B cell (primary cell): ENCODE measurements around the gene WSB2. TPM values are rescaled to one million over a fixed set of nuclear protein-coding genes. Genes with fewer than 3 reads are reported as not detected.

ENCODE experiments used
- ATAC-seq: fragments of 200-7000 bp; cut with Tn5 transposase; one replicate; pipeline ENCODE4 v1.10.0; 2021; ENCODE audit warnings: low read depth, mild to moderate bottlenecking, moderate number of reproducible peaks, moderate library complexity
- CTCF ChIA-PET: fragments of 350-600 bp; sonication (Branson Sonifier 250); formaldehyde crosslinking; loops from one replicate; lab custom pipeline; 2021; ENCODE audit warnings: antibody characterized with exemption, inconsistent platforms; lab: Charles Lee
- POLR2A ChIA-PET: fragments of 350-600 bp; sonication (Branson Sonifier 250); formaldehyde crosslinking; loops from one replicate; lab custom pipeline; 2021; ENCODE audit warnings: antibody characterized with exemption; lab: Charles Lee
- DNase-seq: peaks from one replicate; pipeline ENCODE4 v3.0.0; 2013
- H2AFZ ChIP-seq: 2 replicates; pipeline ENCODE4 v1.6.1; 2012; ENCODE audit warnings: mild to moderate bottlenecking, low read depth, low read length; ENCODE audit not compliant: insufficient read depth, poor library complexity, severe bottlenecking
- H3K27ac ChIP-seq, 2 donors: 1 replicate in 1 of 2; 2 replicates in 1 of 2; pipeline ENCODE4 v1.5.1; 2012 to 2013; ENCODE audit warnings: low read length in 2 of 2, mild to moderate bottlenecking in 2 of 2, moderate library complexity in 1 of 2
- H3K27me3 ChIP-seq, 4 experiments: fragments of 200-600 bp in 1 of 4; sonication (generic) in 1 of 4; replicated peaks in 1 of 4; 1 replicate in 2 of 4; 2 replicates in 2 of 4; pipeline versions ENCODE4 v1.6.1 to v1.7.0; 2013 to 2016; ENCODE audit warnings: low read length in 3 of 4, mild to moderate bottlenecking in 2 of 4, mixed read lengths in 1 of 4, moderate library complexity in 1 of 4; ENCODE audit not compliant: insufficient read depth in 4 of 4, control insufficient read depth in 3 of 4; ENCODE audit errors: control extremely low read depth in 1 of 4
- H3K36me3 ChIP-seq, 2 experiments: replicated peaks in 1 of 2; 1 replicate in 1 of 2; 2 replicates in 1 of 2; pipeline versions ENCODE4 v1.6.1 to v1.7.1; 2013; ENCODE audit warnings: low read length in 1 of 2; ENCODE audit not compliant: insufficient read depth in 2 of 2, control insufficient read depth in 1 of 2; ENCODE audit errors: control extremely low read depth in 1 of 2, extremely low read depth in 1 of 2
- H3K4me1 ChIP-seq, 2 donors: fragments of 200-600 bp in 1 of 2; sonication (generic) in 1 of 2; 1 replicate in 1 of 2; 2 replicates in 1 of 2; pipeline versions ENCODE4 v1.5.1 to v1.6.1; 2013 to 2017; ENCODE audit warnings: low read length in 2 of 2; ENCODE audit not compliant: control insufficient read depth in 2 of 2, insufficient read depth in 2 of 2
- H3K4me2 ChIP-seq: replicated peaks from 2 replicates; pipeline ENCODE3; 2012; ENCODE audit warnings: mild to moderate bottlenecking, low read depth, low read length; ENCODE audit not compliant: poor library complexity, severe bottlenecking
- H3K4me3 ChIP-seq, 5 experiments: fragments of 200-600 bp in 1 of 5; sonication (generic) in 1 of 5; 1 replicate in 3 of 5; 2 replicates in 2 of 5; pipeline versions ENCODE4 v1.5.1 to v1.7.0; 2011 to 2016; ENCODE audit warnings: low read length in 4 of 5, mild to moderate bottlenecking in 4 of 5, low read depth in 2 of 5, control low read depth in 1 of 5, moderate library complexity in 1 of 5; ENCODE audit not compliant: insufficient read depth in 1 of 5; ENCODE audit errors: control extremely low read depth in 1 of 5, extremely low read depth in 1 of 5
- H3K79me2 ChIP-seq: fragments of 200-600 bp; sonication (generic); one replicate; pipeline ENCODE4 v1.6.0; 2016; ENCODE audit warnings: low read length; ENCODE audit not compliant: control insufficient read depth, insufficient read depth
- H3K9ac ChIP-seq: fragments of 200-600 bp; sonication (generic); 2 replicates; pipeline ENCODE4 v1.6.1; 2017; ENCODE audit warnings: mild to moderate bottlenecking, low read length, moderate library complexity
- H3K9me3 ChIP-seq, 3 donors: one replicate each; pipeline versions ENCODE4 v1.6.1 to v1.7.1; 2013; ENCODE audit warnings: low read length in 2 of 3; ENCODE audit not compliant: control insufficient read depth in 2 of 3, insufficient read depth in 1 of 3; ENCODE audit errors: control extremely low read depth in 1 of 3
- H4K20me1 ChIP-seq: 2 replicates; pipeline ENCODE4 v1.6.0; 2012; ENCODE audit warnings: mild to moderate bottlenecking, low read length; ENCODE audit not compliant: insufficient read depth, control insufficient read depth, poor library complexity, severe bottlenecking
- H3K27ac Mint-ChIP-seq: one replicate; pipeline ENCODE4 v1.8.0; 2021; ENCODE audit warnings: mixed read lengths
- H3K27me3 Mint-ChIP-seq: one replicate; pipeline ENCODE4 v1.8.0; 2021; ENCODE audit warnings: mixed read lengths
- H3K4me1 Mint-ChIP-seq: one replicate; pipeline ENCODE4 v1.8.0; 2021; ENCODE audit warnings: mixed read lengths
- H3K4me3 Mint-ChIP-seq: one replicate; pipeline ENCODE4 v1.8.0; 2021; ENCODE audit warnings: mixed read lengths
- H3K9me3 Mint-ChIP-seq: one replicate; pipeline ENCODE4 v1.8.0; 2022; ENCODE audit warnings: mixed read lengths; ENCODE audit not compliant: insufficient read depth
- CTCF ChIP-seq: fragments of 200-600 bp; IDR thresholded peaks from one replicate; pipeline ENCODE4 v1.8.0; 2022; ENCODE audit warnings: antibody characterized with exemption, mild to moderate bottlenecking
- EZH2 ChIP-seq: IDR thresholded peaks from 2 replicates; pipeline ENCODE4 v1.6.1; 2012; ENCODE audit warnings: borderline replicate concordance, low read depth, mild to moderate bottlenecking, moderate library complexity, low read length; ENCODE audit not compliant: insufficient read depth, poor library complexity, severe bottlenecking
- WGBS: methylation state at CpG from one replicate; pipeline ENCODE4 v1.1.5; 2013; ENCODE audit warnings: missing lambda C conversion rate; ENCODE audit not compliant: insufficient coverage; 5-methylcytosine and 5-hydroxymethylcytosine counted together
- intact Hi-C: fragments of 100-400 bp; cut with micrococcal nuclease; formaldehyde crosslinking; loops from one replicate; pipeline ENCODE4 v1.10.0; 2022
- polyA plus RNA-seq: library from polyadenylated mRNA; depleted of rRNA; stranded (reverse); fragments of >200 nt; gene quantifications from 2 replicates; pipeline ENCODE4 v1.2.3, GENCODE V29; 2012
- total RNA-seq, 2 donors: library from RNA; stranded (reverse); fragments of 120-200 nt in 1 of 2; gene quantifications; 1 replicate in 1 of 2; 2 replicates in 1 of 2; pipeline versions ENCODE4 v1.2.3 to v1.2.4, GENCODE V29; 2013 to 2022

WSB2 gene
- total and polyA plus RNA-seq, 2 donors (not counting 1 experiment from before 2014, with no cell fraction given), result 12.3 to 21.4 TPM

DNA sequence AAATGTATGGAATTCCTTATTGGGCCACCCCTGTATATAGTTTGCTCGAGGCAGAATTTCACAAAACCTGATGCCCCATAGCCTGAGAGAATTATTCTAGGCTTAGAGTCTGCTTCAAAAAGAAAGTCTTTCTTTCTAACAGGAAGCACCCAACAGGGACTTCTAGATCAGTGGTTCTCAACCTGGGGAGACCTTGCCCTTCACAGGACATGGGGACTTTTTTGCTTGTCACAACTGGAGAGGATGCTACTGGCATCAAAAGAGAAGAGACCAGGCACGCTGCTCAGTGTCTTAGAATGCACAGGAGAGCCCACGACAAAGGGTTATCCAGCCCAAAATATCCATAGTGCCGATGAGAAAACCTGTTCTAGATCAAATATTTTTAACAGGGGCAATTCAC is 18.9 kb downstream of the WSB2 start:
- CTCF ChIA-PET, result no interaction called here
- DNase-seq, result no peak
- Mint-ChIP-seq H3K27ac (no peak overlapping the region), H3K4me1 (no peaks in the 10 kb centered on the region), H3K9me3 (no peaks in the 10 kb centered on the region), H3K4me3 (no peak overlapping the region), H3K27me3 (no peaks in the 10 kb centered on the region)
- H3K36me3 ChIP-seq, result peaks cover 0 to 28% of the 10 kb centered on the region in 2 experiments
- H3K79me2 ChIP-seq, result no peaks in the 10 kb centered on the region
- H3K27me3 ChIP-seq, result no peaks in the 10 kb centered on the region
- no peaks in the 10 kb centered on the region for H3K9me3 ChIP-seq
- no peak overlapping the region for H3K9ac ChIP-seq
- H3K4me2 ChIP-seq, result no peak overlapping the region
- WGBS, result 90% methylated on average over 3 of the region's 4 CpGs
- no peak overlapping the region for H3K4me3 ChIP-seq
- no peaks in the 10 kb centered on the region for H3K4me1 ChIP-seq
- TF ChIP-seq CTCF (no peak), EZH2 (no peak)
- intact Hi-C loops, result no loop called here
- no peak overlapping the region for H2AFZ ChIP-seq
- ATAC-seq, result no peak
- no peaks in the 10 kb centered on the region for H4K20me1 ChIP-seq
- POLR2A ChIA-PET, result no interaction called here
- H3K27ac ChIP-seq, result no peak overlapping the region

DNA sequence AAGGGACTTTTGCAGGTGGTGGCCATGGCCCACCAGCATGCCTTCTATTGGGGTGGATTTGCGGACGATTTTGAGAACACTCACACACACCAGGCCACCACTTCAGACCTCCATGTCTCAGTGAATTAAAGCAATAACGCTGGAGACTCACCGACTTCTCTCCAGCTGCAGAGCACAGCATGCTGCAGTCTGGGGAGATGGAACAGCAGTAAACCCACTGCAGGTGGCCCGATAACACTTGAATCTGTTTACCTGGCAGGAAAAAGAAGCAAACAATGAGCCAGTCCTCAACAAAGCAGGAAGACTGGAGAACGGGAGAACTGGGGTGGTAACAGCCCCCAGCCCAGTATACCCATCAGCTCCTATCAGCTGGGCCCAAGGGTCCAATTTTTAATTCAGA is 22.8 kb downstream of the WSB2 start:
- Histone ChIP-seq H3K4me3 (no peak overlapping the region), H3K4me2 (no peak overlapping the region), H3K9me3 (no peaks in the 10 kb centered on the region), H4K20me1 (no peaks in the 10 kb centered on the region), H3K9ac (no peak overlapping the region), H2AFZ (no peak overlapping the region), H3K79me2 (no peaks in the 10 kb centered on the region), H3K27ac (no peak overlapping the region), H3K27me3 (no peaks in the 10 kb centered on the region), H3K36me3 (peaks cover 0 to 58% of the 10 kb centered on the region in 2 experiments), H3K4me1 (peaks cover 8 to 10% of the 10 kb centered on the region in 2 donors)
- intact Hi-C loops, result loop anchor here (10.0 kb wide), 1 partner anchor 163 kb away; no protein-coding TSS in a partner anchor
- Mint-ChIP-seq H3K4me1 (peaks cover 15% of the 10 kb centered on the region), H3K27me3 (no peaks in the 10 kb centered on the region), H3K9me3 (no peaks in the 10 kb centered on the region), H3K27ac (no peak overlapping the region), H3K4me3 (no peak overlapping the region)
- POLR2A ChIA-PET, result no interaction called here
- CTCF ChIA-PET, result no interaction called here
- TF ChIP-seq EZH2 (no peak), CTCF (no peak)
- DNase-seq (no peak), ATAC-seq (no peak)
- WGBS, result 86% methylated on average over 4 of the region's 6 CpGs
